Loucy (cell line): ENCODE measurements around the gene TBX21.

Experiments
- CTCF ChIP-seq: fragments of 200-600 bp; sonication (generic); conservative IDR thresholded peaks from 2 replicates; pipeline ENCODE4 v1.5.1; 2014; ENCODE audit warnings: mild to moderate bottlenecking, antibody characterized with exemption, low read length
- EZH2phosphoT487 ChIP-seq: fragments of 200-600 bp; IDR thresholded peaks from 2 replicates; pipeline ENCODE4 v1.6.1; 2018; ENCODE audit warnings: antibody characterized with exemption, mild to moderate bottlenecking, moderate library complexity, borderline replicate concordance

- TF ChIP-seq CTCF: no peak
- TF ChIP-seq EZH2phosphoT487: no peak
Observed at GRCh38 chr17:47686664-47687327, 46.2 kb upstream of the TBX21 start.
